ENCODE results near the gene SLC39A2.

DNA sequence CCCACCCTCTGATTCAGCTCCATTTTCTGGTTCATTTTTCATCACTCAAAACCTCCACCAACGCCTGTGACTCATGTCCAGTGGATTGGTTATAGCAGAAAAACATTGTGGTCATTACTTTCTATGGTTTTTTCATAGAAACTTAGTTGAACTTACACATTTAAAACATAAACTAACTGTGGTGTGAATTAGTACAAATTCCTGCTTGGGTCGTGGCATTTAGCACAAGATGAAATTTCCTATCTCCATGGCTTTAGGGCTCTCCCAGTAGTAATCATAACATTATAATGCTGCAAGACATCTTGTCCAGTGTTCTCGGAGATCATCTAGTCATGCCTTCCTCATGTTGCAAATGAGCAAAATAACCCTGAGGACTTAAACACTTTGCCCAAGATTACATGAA is 50.2 kb downstream of the SLC39A2 start:
- TF ChIP-seq, protein P1, sequence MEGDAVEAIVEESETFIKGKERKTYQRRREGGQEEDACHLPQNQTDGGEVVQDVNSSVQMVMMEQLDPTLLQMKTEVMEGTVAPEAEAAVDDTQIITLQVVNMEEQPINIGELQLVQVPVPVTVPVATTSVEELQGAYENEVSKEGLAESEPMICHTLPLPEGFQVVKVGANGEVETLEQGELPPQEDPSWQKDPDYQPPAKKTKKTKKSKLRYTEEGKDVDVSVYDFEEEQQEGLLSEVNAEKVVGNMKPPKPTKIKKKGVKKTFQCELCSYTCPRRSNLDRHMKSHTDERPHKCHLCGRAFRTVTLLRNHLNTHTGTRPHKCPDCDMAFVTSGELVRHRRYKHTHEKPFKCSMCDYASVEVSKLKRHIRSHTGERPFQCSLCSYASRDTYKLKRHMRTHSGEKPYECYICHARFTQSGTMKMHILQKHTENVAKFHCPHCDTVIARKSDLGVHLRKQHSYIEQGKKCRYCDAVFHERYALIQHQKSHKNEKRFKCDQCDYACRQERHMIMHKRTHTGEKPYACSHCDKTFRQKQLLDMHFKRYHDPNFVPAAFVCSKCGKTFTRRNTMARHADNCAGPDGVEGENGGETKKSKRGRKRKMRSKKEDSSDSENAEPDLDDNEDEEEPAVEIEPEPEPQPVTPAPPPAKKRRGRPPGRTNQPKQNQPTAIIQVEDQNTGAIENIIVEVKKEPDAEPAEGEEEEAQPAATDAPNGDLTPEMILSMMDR (conservative IDR thresholded peaks at IDR 0.05): no peak
- TF ChIP-seq ZFX (IDR thresholded peaks at IDR 0.05): no peak

Measured in C4-2B (cell line).